ENCODE data around the gene DNASE2B.

DNASE2B gene

DNA sequence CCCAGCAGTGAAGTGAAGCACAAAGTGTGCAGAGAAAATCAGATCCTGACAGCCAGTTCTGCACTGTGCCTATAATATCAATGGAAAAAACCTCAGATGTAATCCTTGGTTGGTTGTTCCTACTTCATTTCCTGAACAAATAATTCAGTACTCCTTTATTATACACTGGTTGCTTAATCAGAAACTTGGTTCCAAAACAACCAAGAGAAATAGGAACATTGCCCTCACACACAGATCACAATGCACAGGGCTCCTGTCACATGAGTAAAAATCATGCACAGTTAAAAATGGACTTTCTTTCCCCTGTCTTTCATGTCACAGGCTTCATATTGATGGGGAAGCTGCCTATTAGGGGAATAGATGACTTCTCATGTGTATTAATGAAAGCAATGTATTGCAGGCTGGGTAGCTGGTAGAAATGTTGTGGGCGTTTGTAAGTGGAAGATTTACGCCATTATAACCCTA, 9.7 kb downstream of the DNASE2B start:
- TF ChIP-seq, protein P1, sequence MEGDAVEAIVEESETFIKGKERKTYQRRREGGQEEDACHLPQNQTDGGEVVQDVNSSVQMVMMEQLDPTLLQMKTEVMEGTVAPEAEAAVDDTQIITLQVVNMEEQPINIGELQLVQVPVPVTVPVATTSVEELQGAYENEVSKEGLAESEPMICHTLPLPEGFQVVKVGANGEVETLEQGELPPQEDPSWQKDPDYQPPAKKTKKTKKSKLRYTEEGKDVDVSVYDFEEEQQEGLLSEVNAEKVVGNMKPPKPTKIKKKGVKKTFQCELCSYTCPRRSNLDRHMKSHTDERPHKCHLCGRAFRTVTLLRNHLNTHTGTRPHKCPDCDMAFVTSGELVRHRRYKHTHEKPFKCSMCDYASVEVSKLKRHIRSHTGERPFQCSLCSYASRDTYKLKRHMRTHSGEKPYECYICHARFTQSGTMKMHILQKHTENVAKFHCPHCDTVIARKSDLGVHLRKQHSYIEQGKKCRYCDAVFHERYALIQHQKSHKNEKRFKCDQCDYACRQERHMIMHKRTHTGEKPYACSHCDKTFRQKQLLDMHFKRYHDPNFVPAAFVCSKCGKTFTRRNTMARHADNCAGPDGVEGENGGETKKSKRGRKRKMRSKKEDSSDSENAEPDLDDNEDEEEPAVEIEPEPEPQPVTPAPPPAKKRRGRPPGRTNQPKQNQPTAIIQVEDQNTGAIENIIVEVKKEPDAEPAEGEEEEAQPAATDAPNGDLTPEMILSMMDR (conservative IDR thresholded peaks at IDR 0.05; ENCODE audit: low read depth, low read length) = no peak
- Histone ChIP-seq H3K79me2 (ENCODE audit: insufficient read depth, low read depth) (no peaks in the 10 kb centered on the region), H2AFZ (ENCODE audit: low read depth) (no peak overlapping the region), H4K20me1 (ENCODE audit: insufficient read depth) (no peaks in the 10 kb centered on the region), H3K4me1 (ENCODE audit: low read depth, poor library complexity, severe bottlenecking) (no peaks in the 10 kb centered on the region), H3K4me3 (IDR thresholded peaks at IDR 0.05; ENCODE audit: insufficient read depth, low read depth, low read length) (no peak overlapping the region), H3K36me3 (ENCODE audit: insufficient read depth) (no peaks in the 10 kb centered on the region), H3K4me2 (no peak overlapping the region), H3K9ac (no peak overlapping the region), H3K27me3 (ENCODE audit: insufficient read depth, low read depth) (no peaks in the 10 kb centered on the region), H3K27ac (no peak overlapping the region)

DNA sequence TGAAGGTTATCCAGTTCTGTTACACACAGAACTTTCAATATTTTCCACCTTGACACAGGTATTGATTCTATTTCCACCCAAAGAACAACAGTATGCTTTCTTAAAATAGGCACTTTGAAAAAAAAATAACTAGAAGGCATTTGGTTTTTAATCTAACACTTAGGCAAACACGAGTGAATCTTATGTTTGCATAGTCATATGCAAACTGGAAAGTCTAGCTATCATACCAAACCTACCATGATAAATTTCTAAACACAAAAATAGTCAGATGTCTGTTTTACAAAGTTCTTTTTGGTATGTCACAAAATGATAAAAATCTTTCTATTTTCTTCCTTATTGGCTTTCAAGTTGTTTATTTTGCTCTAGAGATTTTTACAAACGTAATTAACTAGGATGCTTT, 11.6 kb downstream of the DNASE2B start:
- Histone ChIP-seq H3K4me1 (ENCODE audit: low read depth, poor library complexity, severe bottlenecking) (no peaks in the 10 kb centered on the region), H2AFZ (ENCODE audit: low read depth) (no peak overlapping the region), H4K20me1 (ENCODE audit: insufficient read depth) (no peaks in the 10 kb centered on the region)

DNA sequence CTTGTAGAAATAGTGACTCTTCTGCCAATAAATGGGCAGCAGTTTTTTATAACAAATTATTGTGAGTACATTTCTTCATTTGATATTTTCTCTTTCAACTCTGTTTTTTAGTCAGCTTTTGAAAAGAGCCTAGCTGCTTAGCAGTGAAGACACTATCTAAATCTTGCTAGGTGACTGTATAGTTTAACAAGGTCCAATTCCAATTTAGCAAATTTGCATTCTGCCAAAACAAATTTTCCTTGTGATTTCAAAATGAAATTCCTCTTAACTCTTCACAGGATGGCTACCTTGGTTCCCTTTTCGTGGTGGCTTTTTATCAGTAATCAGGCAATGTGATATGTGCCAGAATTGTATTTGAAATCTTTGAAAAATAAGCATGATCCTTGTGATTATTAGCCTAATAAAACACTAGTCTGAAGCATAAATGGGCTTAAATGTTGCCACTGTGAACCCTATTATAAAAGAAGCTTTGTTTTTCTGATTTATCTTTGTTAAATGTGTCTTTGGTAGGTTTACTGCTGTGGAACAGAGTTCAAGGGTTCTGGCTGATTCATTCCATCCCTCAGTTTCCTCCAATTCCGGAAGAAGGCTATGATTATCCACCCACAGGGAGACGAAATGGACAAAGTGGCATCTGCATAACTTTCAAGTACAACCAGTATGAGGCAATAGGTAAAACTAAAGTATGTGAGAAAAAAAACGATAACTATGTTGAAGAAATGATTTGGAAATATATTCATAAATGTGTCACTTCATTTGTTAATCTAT, 12.2 kb downstream of the DNASE2B start:
- Histone ChIP-seq H3K79me2 (ENCODE audit: insufficient read depth, low read depth) (no peaks in the 10 kb centered on the region), H4K20me1 (ENCODE audit: insufficient read depth) (no peaks in the 10 kb centered on the region), H3K4me3 (IDR thresholded peaks at IDR 0.05; ENCODE audit: insufficient read depth, low read depth, low read length) (no peak overlapping the region), H2AFZ (ENCODE audit: low read depth) (no peak overlapping the region), H3K36me3 (ENCODE audit: insufficient read depth) (no peaks in the 10 kb centered on the region), H3K4me1 (ENCODE audit: low read depth, poor library complexity, severe bottlenecking) (no peaks in the 10 kb centered on the region), H3K9ac (no peak overlapping the region), H3K27ac (no peak overlapping the region), H3K27me3 (ENCODE audit: insufficient read depth, low read depth) (no peaks in the 10 kb centered on the region), H3K4me2 (no peak overlapping the region)
- TF ChIP-seq, protein P1 (conservative IDR thresholded peaks at IDR 0.05; ENCODE audit: low read depth, low read length) = no peak

More for the DNA sequence above, 11.6 kb downstream of the DNASE2B start:
- H3K27me3 ChIP-seq (ENCODE audit: insufficient read depth, low read depth) = no peaks in the 10 kb centered on the region
- TF ChIP-seq, protein P1 (conservative IDR thresholded peaks at IDR 0.05; ENCODE audit: low read depth, low read length) = no peak
- H3K9ac ChIP-seq = no peak overlapping the region
- no peaks in the 10 kb centered on the region for H3K36me3 ChIP-seq (ENCODE audit: insufficient read depth)
- H3K27ac ChIP-seq = no peak overlapping the region
- H3K4me2 ChIP-seq = no peak overlapping the region
- H3K79me2 ChIP-seq (ENCODE audit: insufficient read depth, low read depth) = no peaks in the 10 kb centered on the region
- no peak overlapping the region for H3K4me3 ChIP-seq (IDR thresholded peaks at IDR 0.05; ENCODE audit: insufficient read depth, low read depth, low read length)

DNA sequence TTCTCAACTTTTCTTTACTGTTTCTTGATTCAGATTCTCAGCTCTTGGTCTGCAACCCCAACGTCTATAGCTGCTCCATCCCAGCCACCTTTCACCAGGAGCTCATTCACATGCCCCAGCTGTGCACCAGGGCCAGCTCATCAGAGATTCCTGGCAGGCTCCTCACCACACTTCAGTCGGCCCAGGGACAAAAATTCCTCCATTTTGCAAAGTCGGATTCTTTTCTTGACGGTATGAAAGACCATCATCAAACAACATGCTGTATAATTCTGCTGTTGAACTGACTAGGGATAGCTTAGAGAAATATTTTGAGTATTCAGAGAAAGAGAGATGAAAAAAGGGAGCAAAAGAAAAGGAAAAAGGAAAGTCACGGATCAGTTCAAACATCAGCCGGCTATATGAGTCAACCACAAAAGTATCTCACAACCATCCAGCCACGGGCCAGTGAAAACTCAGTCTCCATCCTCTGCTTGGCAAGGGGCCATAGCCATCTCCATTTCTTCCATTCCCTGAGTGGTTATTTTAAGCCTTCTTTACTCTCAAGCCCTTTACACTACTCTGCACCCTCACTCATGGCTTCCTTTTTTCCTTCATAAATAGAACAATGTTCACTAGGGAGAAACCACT, 14.1 kb downstream of the DNASE2B start:
- Histone ChIP-seq H3K9ac (no peak overlapping the region), H3K36me3 (ENCODE audit: insufficient read depth) (no peaks in the 10 kb centered on the region), H3K4me2 (no peak overlapping the region), H3K4me3 (IDR thresholded peaks at IDR 0.05; ENCODE audit: insufficient read depth, low read depth, low read length) (no peak overlapping the region), H3K27ac (no peak overlapping the region), H3K27me3 (ENCODE audit: insufficient read depth, low read depth) (no peaks in the 10 kb centered on the region), H4K20me1 (ENCODE audit: insufficient read depth) (no peaks in the 10 kb centered on the region), H3K4me1 (ENCODE audit: low read depth, poor library complexity, severe bottlenecking) (no peaks in the 10 kb centered on the region), H2AFZ (ENCODE audit: low read depth) (no peak overlapping the region), H3K79me2 (ENCODE audit: insufficient read depth, low read depth) (no peaks in the 10 kb centered on the region)
- TF ChIP-seq, protein P1 (conservative IDR thresholded peaks at IDR 0.05; ENCODE audit: low read depth, low read length) = no peak
